Ishikawa (cell line): ENCODE data around the gene TMEM129.

ENCODE experiments used
- CEBPB ChIP-seq: IDR thresholded peaks from 2 replicates; pipeline ENCODE4 v1.6.1; 2012
- CREB1 ChIP-seq: IDR thresholded peaks from 2 replicates; pipeline ENCODE4 v1.6.1; 2012; ENCODE audit warnings: low read depth
- EGR1 ChIP-seq: IDR thresholded peaks from 2 replicates; pipeline ENCODE4 v1.6.1; 2012
- EP300 ChIP-seq: IDR thresholded peaks from 2 replicates; pipeline ENCODE4 v1.6.1; 2012; ENCODE audit warnings: borderline replicate concordance
- NFIC ChIP-seq: IDR thresholded peaks from 2 replicates; pipeline ENCODE4 v1.6.1; 2012
- RAD21 ChIP-seq: IDR thresholded peaks from 2 replicates; pipeline ENCODE4 v1.6.1; 2012; ENCODE audit warnings: low read depth
- TAF1 ChIP-seq: IDR thresholded peaks from 2 replicates; pipeline ENCODE4 v1.6.1; 2012; ENCODE audit warnings: low read depth, mild to moderate bottlenecking
- TCF12 ChIP-seq: IDR thresholded peaks from 2 replicates; pipeline ENCODE4 v1.6.1; 2012; ENCODE audit warnings: low read depth
- TEAD4 ChIP-seq: IDR thresholded peaks from 2 replicates; pipeline ENCODE4 v1.6.1; 2012
- YY1 ChIP-seq: IDR thresholded peaks from 2 replicates; pipeline ENCODE4 v1.6.1; 2012; ENCODE audit warnings: low read depth
- ZBTB7A ChIP-seq: IDR thresholded peaks from 2 replicates; pipeline ENCODE4 v1.6.1; 2012; ENCODE audit warnings: low read depth
- TF ChIP-seq, protein P1 (sequence below): IDR thresholded peaks from 2 replicates; pipeline ENCODE4 v1.6.1; 2012
- TF ChIP-seq, protein P2 (sequence below): IDR thresholded peaks from 2 replicates; pipeline ENCODE4 v1.6.1; 2012; ENCODE audit warnings: low read depth, mild to moderate bottlenecking
- TF ChIP-seq, protein P3 (sequence below): IDR thresholded peaks from 2 replicates; pipeline ENCODE4 v1.6.1; 2012

DNA sequence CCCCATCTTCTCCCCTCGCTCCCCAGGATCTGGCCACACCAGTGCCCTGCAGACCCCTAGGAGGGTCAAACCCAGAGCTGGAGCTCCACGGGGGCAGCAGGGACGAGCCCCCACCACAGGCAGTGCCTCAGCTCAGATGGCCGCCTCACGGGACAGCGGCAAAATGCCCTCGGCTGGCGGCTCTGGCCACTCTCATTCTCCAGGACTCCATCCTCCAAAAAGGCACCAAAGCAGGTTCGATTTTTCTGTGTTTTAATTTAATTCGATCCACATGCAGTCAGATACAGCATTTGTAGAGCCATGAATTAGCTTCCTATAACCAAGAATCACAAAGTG lies 45.4 kb downstream of the TMEM129 start:
- TF ChIP-seq, protein P1, sequence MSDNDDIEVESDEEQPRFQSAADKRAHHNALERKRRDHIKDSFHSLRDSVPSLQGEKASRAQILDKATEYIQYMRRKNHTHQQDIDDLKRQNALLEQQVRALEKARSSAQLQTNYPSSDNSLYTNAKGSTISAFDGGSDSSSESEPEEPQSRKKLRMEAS, result no peak
- TF ChIP-seq TEAD4 (no peak), YY1 (no peak), NFIC (no peak), EGR1 (no peak), ZBTB7A (no peak), CEBPB (no peak), RAD21 (no peak), TAF1 (no peak), EP300 (no peak), TCF12 (no peak), CREB1 (no peak)
- TF ChIP-seq, protein P2, sequence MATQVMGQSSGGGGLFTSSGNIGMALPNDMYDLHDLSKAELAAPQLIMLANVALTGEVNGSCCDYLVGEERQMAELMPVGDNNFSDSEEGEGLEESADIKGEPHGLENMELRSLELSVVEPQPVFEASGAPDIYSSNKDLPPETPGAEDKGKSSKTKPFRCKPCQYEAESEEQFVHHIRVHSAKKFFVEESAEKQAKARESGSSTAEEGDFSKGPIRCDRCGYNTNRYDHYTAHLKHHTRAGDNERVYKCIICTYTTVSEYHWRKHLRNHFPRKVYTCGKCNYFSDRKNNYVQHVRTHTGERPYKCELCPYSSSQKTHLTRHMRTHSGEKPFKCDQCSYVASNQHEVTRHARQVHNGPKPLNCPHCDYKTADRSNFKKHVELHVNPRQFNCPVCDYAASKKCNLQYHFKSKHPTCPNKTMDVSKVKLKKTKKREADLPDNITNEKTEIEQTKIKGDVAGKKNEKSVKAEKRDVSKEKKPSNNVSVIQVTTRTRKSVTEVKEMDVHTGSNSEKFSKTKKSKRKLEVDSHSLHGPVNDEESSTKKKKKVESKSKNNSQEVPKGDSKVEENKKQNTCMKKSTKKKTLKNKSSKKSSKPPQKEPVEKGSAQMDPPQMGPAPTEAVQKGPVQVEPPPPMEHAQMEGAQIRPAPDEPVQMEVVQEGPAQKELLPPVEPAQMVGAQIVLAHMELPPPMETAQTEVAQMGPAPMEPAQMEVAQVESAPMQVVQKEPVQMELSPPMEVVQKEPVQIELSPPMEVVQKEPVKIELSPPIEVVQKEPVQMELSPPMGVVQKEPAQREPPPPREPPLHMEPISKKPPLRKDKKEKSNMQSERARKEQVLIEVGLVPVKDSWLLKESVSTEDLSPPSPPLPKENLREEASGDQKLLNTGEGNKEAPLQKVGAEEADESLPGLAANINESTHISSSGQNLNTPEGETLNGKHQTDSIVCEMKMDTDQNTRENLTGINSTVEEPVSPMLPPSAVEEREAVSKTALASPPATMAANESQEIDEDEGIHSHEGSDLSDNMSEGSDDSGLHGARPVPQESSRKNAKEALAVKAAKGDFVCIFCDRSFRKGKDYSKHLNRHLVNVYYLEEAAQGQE, result no peak
- TF ChIP-seq, protein P3, sequence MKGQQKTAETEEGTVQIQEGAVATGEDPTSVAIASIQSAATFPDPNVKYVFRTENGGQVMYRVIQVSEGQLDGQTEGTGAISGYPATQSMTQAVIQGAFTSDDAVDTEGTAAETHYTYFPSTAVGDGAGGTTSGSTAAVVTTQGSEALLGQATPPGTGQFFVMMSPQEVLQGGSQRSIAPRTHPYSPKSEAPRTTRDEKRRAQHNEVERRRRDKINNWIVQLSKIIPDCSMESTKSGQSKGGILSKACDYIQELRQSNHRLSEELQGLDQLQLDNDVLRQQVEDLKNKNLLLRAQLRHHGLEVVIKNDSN, result no peak
